HFF-Myc (cell line): Measurements from ENCODE around the gene VWA5A.
A peak's percentile ranks its signal among the peaks of the same experiment; 100 is the strongest.

ENCODE experiments used
- DNase-seq: peaks from one replicate; pipeline ENCODE4 v3.0.0-alpha.2; 2011; ENCODE audit warnings: low read depth; ENCODE audit errors: extremely low read depth
- H3K4me3 ChIP-seq: replicated peaks from 2 replicates; pipeline ENCODE4 v1.5.1; 2011; ENCODE audit warnings: low read depth, mild to moderate bottlenecking, control low read depth, low read length
- CTCF ChIP-seq: IDR thresholded peaks from 2 replicates; pipeline ENCODE4 v1.5.1; 2012; ENCODE audit warnings: mild to moderate bottlenecking, low read depth, low read length, control low read depth; ENCODE audit errors: missing control alignments

The VWA5A gene

GRCh38 chr11:124114942-124115781 is at the start of gene VWA5A:
Gene VWA5A (plus strand): TSS chr11:124115450. CDS start chr11:124117512, 2,062 bp downstream.
- H3K4me3 ChIP-seq: peak within 1 kb of the TSS; percentile 50
- no peak for TF ChIP-seq CTCF
- DNase-seq: peak; percentile 77

GRCh38 chr11:124068601-124069110 is 46.6 kb upstream of the VWA5A start:
- H3K4me3 ChIP-seq: no peak overlapping the region
- no peak for TF ChIP-seq CTCF
- no peak for DNase-seq

- peak; percentile 85 for TF ChIP-seq CTCF
- DNase-seq: peak; percentile 31
- peak overlapping the region; percentile 13 for H3K4me3 ChIP-seq
Observed at GRCh38 chr11:124069429-124070401, 45.5 kb upstream of the VWA5A start.

GRCh38 chr11:124070915-124071622 is 44.2 kb upstream of the VWA5A start:
- peak; percentile 69 for TF ChIP-seq CTCF
- H3K4me3 ChIP-seq: no peak overlapping the region
- DNase-seq: peak; percentile 30

GRCh38 chr11:124071623-124071948 is 43.7 kb upstream of the VWA5A start:
- no peak for DNase-seq
- no peak overlapping the region for H3K4me3 ChIP-seq
- no peak for TF ChIP-seq CTCF

GRCh38 chr11:124072147-124072546 is 43.1 kb upstream of the VWA5A start:
- DNase-seq: no peak
- TF ChIP-seq CTCF: no peak
- H3K4me3 ChIP-seq: no peak overlapping the region
